ENCODE results near the gene CNN3. TPM values are rescaled to one million over a fixed set of nuclear protein-coding genes. Genes with fewer than 3 reads are reported as not detected.

Gene CNN3
- total RNA-seq, 2 experiments from 2014 or later = not detected

- Histone ChIP-seq H3K9me3 (ENCODE audit: low read length) (no peaks in the 10 kb centered on the region), H3K36me3 (ENCODE audit: insufficient read depth, low read length) (no peaks in the 10 kb centered on the region), H3K4me3 (ENCODE audit: low read depth, low read length, poor library complexity, severe bottlenecking) (no peak overlapping the region), H3K9me2 (ENCODE audit: insufficient read depth, low read length) (no peaks in the 10 kb centered on the region), H3K4me1 (ENCODE audit: insufficient read depth, low read length, poor library complexity, severe bottlenecking) (no peaks in the 10 kb centered on the region), H3K27ac (ENCODE audit: low read depth, low read length, poor library complexity, severe bottlenecking) (no peak overlapping the region), H3K79me2 (ENCODE audit: insufficient read depth, low read depth, low read length) (no peaks in the 10 kb centered on the region), H4K20me1 (ENCODE audit: insufficient read depth, low read length) (no peaks in the 10 kb centered on the region), H3K4me2 (ENCODE audit: low read length) (no peak overlapping the region), H2AFZ (ENCODE audit: low read length) (no peak overlapping the region)
- intact Hi-C loops (cut with micrococcal nuclease; ENCODE audit: unreplicated experiment) = no loop called here
- no TSS peak for BruUV-seq (replicated peaks)
- DNase-seq (ENCODE audit: low spot score) = no peak
- ChIA-PET CTCF (ENCODE audit: unreplicated experiment) (no interaction called here), POLR2A (interaction anchor here (0.6 to 1.3 kb wide), 2 partner anchors 11 to 71 kb away, joined by 3 to 4 read pairs; no protein-coding TSS in a partner anchor)
- TF ChIP-seq EZH2phosphoT487 (IDR thresholded peaks at IDR 0.05; ENCODE audit: borderline replicate concordance, low read depth, low read length) = no peak
- TF ChIP-seq, protein P1, sequence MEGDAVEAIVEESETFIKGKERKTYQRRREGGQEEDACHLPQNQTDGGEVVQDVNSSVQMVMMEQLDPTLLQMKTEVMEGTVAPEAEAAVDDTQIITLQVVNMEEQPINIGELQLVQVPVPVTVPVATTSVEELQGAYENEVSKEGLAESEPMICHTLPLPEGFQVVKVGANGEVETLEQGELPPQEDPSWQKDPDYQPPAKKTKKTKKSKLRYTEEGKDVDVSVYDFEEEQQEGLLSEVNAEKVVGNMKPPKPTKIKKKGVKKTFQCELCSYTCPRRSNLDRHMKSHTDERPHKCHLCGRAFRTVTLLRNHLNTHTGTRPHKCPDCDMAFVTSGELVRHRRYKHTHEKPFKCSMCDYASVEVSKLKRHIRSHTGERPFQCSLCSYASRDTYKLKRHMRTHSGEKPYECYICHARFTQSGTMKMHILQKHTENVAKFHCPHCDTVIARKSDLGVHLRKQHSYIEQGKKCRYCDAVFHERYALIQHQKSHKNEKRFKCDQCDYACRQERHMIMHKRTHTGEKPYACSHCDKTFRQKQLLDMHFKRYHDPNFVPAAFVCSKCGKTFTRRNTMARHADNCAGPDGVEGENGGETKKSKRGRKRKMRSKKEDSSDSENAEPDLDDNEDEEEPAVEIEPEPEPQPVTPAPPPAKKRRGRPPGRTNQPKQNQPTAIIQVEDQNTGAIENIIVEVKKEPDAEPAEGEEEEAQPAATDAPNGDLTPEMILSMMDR (conservative IDR thresholded peaks at IDR 0.05; ENCODE audit: low read length) = no peak
These were observed 18.7 kb downstream of the CNN3 start for GRCh38 chr1:94908190-94908589.

GRCh38 chr1:94907136-94907535 is 19.8 kb downstream of the CNN3 start:
- TF ChIP-seq EZH2phosphoT487 (IDR thresholded peaks at IDR 0.05; ENCODE audit: borderline replicate concordance, low read depth, low read length) = no peak
- TF ChIP-seq, protein P1 (conservative IDR thresholded peaks at IDR 0.05; ENCODE audit: low read length) = no peak
- POLR2A ChIA-PET = interaction anchor here (0.6 to 1.3 kb wide), 2 partner anchors 10 to 193 kb away, joined by 3 to 4 read pairs; no protein-coding TSS in a partner anchor

GRCh38 chr1:94906382-94906781 is 20.5 kb downstream of the CNN3 start:
- no peaks in the 10 kb centered on the region for H3K9me2 ChIP-seq (ENCODE audit: insufficient read depth, low read length)
- no peak overlapping the region for H3K4me2 ChIP-seq (ENCODE audit: low read length)
- H3K79me2 ChIP-seq (ENCODE audit: insufficient read depth, low read depth, low read length) = no peaks in the 10 kb centered on the region
- POLR2A ChIA-PET = no interaction called here
- intact Hi-C loops (cut with micrococcal nuclease; ENCODE audit: unreplicated experiment) = no loop called here
- H3K27ac ChIP-seq (ENCODE audit: low read depth, low read length, poor library complexity, severe bottlenecking) = no peak overlapping the region
- CTCF ChIA-PET (ENCODE audit: unreplicated experiment) = no interaction called here
- no TSS peak for BruUV-seq (replicated peaks)
- TF ChIP-seq, protein P1 (conservative IDR thresholded peaks at IDR 0.05; ENCODE audit: low read length) = no peak
- TF ChIP-seq EZH2phosphoT487 (IDR thresholded peaks at IDR 0.05; ENCODE audit: borderline replicate concordance, low read depth, low read length) = no peak
- DNase-seq (ENCODE audit: low spot score) = no peak
- no peaks in the 10 kb centered on the region for H3K9me3 ChIP-seq (ENCODE audit: low read length)
- no peaks in the 10 kb centered on the region for H3K4me1 ChIP-seq (ENCODE audit: insufficient read depth, low read length, poor library complexity, severe bottlenecking)
- H2AFZ ChIP-seq (ENCODE audit: low read length) = no peak overlapping the region
- no peak overlapping the region for H3K4me3 ChIP-seq (ENCODE audit: low read depth, low read length, poor library complexity, severe bottlenecking)
- no peaks in the 10 kb centered on the region for H3K36me3 ChIP-seq (ENCODE audit: insufficient read depth, low read length)
- no peaks in the 10 kb centered on the region for H4K20me1 ChIP-seq (ENCODE audit: insufficient read depth, low read length)

More at GRCh38 chr1:94907136-94907535, 19.8 kb downstream of the CNN3 start:
- CTCF ChIA-PET (ENCODE audit: unreplicated experiment) = no interaction called here
- H3K4me1 ChIP-seq (ENCODE audit: insufficient read depth, low read length, poor library complexity, severe bottlenecking) = no peaks in the 10 kb centered on the region
- H4K20me1 ChIP-seq (ENCODE audit: insufficient read depth, low read length) = no peaks in the 10 kb centered on the region
- H3K9me2 ChIP-seq (ENCODE audit: insufficient read depth, low read length) = no peaks in the 10 kb centered on the region
- no TSS peak for BruUV-seq (replicated peaks)
- no peak overlapping the region for H3K4me3 ChIP-seq (ENCODE audit: low read depth, low read length, poor library complexity, severe bottlenecking)
- intact Hi-C loops (cut with micrococcal nuclease; ENCODE audit: unreplicated experiment) = no loop called here
- no peaks in the 10 kb centered on the region for H3K9me3 ChIP-seq (ENCODE audit: low read length)
- no peak overlapping the region for H3K4me2 ChIP-seq (ENCODE audit: low read length)
- no peak overlapping the region for H3K27ac ChIP-seq (ENCODE audit: low read depth, low read length, poor library complexity, severe bottlenecking)
- no peaks in the 10 kb centered on the region for H3K36me3 ChIP-seq (ENCODE audit: insufficient read depth, low read length)
- H2AFZ ChIP-seq (ENCODE audit: low read length) = no peak overlapping the region
- no peak for DNase-seq (ENCODE audit: low spot score)
- no peaks in the 10 kb centered on the region for H3K79me2 ChIP-seq (ENCODE audit: insufficient read depth, low read depth, low read length)
